OCI-LY1 (cell line): Measurements from ENCODE around the gene BOC.

Experiments
- H2AFZ ChIP-seq: fragments of 200-600 bp; sonication (generic), shearing (Covaris generic); 2 replicates; pipeline ENCODE4 v1.6.0; 2014; ENCODE audit warnings: antibody characterized with exemption, mild to moderate bottlenecking, low read length
- H3F3A ChIP-seq: fragments of 200-600 bp; sonication (generic), shearing (Covaris generic); 2 replicates; pipeline ENCODE4 v1.6.0; 2014; ENCODE audit warnings: mild to moderate bottlenecking, antibody characterized with exemption, low read length, moderate library complexity; ENCODE audit not compliant: insufficient read depth
- H3K27ac ChIP-seq: fragments of 200-600 bp; sonication (generic); 2 replicates; pipeline ENCODE4 v1.5.1; 2014; ENCODE audit warnings: low read length, mixed run types, mild to moderate bottlenecking, low read depth; ENCODE audit not compliant: poor library complexity, severe bottlenecking
- H3K27me3 ChIP-seq: fragments of 200-600 bp; sonication (generic); 2 replicates; pipeline ENCODE4 v1.6.0; 2014; ENCODE audit warnings: antibody characterized with exemption, mild to moderate bottlenecking, low read length, moderate library complexity; ENCODE audit not compliant: insufficient read depth
- H3K36me3 ChIP-seq: fragments of 200-600 bp; sonication (generic); 2 replicates; pipeline ENCODE4 v1.6.1; 2014; ENCODE audit warnings: mild to moderate bottlenecking, antibody characterized with exemption, low read length, moderate library complexity, mixed read lengths; ENCODE audit not compliant: insufficient read depth
- H3K4me1 ChIP-seq: fragments of 200-600 bp; sonication (generic); 2 replicates; pipeline ENCODE4 v1.5.1; 2014; ENCODE audit warnings: mild to moderate bottlenecking, low read length, moderate library complexity; ENCODE audit not compliant: insufficient read depth, severe bottlenecking
- H3K4me2 ChIP-seq: fragments of 200-600 bp; sonication (generic), shearing (Covaris generic); 2 replicates; pipeline ENCODE4 v1.6.1; 2014; ENCODE audit warnings: low read length
- H3K4me3 ChIP-seq: fragments of 200-600 bp; sonication (generic); 2 replicates; pipeline ENCODE4 v1.5.1; 2014; ENCODE audit warnings: low read length, low read depth, mild to moderate bottlenecking, mixed read lengths; ENCODE audit not compliant: poor library complexity, severe bottlenecking
- H3K79me2 ChIP-seq: fragments of 200-600 bp; shearing (Covaris generic); 2 replicates; pipeline ENCODE4 v1.6.1; 2016; ENCODE audit warnings: mixed run types, low read length, mixed read lengths; ENCODE audit not compliant: insufficient read depth
- H3K9ac ChIP-seq: fragments of 200-600 bp; sonication (generic), shearing (Covaris generic); 2 replicates; pipeline ENCODE4 v1.6.1; 2014; ENCODE audit warnings: mild to moderate bottlenecking, low read length, mixed read lengths
- H3K9me2 ChIP-seq: fragments of 200-600 bp; sonication (generic), shearing (Covaris generic); 2 replicates; pipeline ENCODE4 v1.6.1; 2014; ENCODE audit warnings: low read depth, mild to moderate bottlenecking, low read length, mixed read lengths
- H3K9me3 ChIP-seq: fragments of 200-600 bp; shearing (Covaris generic); 2 replicates; pipeline ENCODE4 v1.6.1; 2014; ENCODE audit warnings: low read length, mixed read lengths
- H4K20me1 ChIP-seq: fragments of 200-600 bp; sonication (generic), shearing (Covaris generic); 2 replicates; pipeline ENCODE4 v1.6.0; 2016; ENCODE audit warnings: mild to moderate bottlenecking, low read length; ENCODE audit not compliant: insufficient read depth
- EZH2 ChIP-seq: fragments of 200-600 bp; sonication (generic), shearing (Covaris generic); IDR thresholded peaks from 2 replicates; pipeline ENCODE4 v1.8.0; 2017; ENCODE audit warnings: borderline replicate concordance, mixed run types, mild to moderate bottlenecking, antibody characterized with exemption, low read length, moderate library complexity, mixed read lengths
- TF ChIP-seq, protein P1 (sequence below): fragments of 200-600 bp; sonication (generic), shearing (Covaris generic); IDR thresholded peaks from 2 replicates; pipeline ENCODE4 v1.5.1; 2017; ENCODE audit warnings: mild to moderate bottlenecking, antibody characterized with exemption, low read length, moderate library complexity, mixed read lengths

BOC gene

DNA sequence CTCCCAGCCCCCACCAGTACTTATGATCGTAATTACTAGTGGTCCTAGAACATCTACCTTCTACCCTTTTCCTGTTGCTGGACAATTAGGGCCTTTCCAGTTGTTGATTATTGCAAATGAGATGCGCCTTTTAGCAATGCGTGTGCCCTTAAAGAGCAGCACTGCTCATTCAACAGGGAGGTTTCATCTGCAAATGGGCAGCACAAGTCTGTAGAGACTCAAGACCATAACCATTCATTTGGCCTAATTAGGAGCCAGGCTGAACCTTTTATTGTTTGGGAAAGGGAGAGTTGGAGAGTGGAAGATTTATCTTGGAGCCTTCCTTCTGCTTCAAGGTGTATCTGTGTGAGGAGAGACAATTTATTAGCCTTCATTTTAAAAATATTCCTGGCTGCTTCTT lies 42.3 kb downstream of the BOC start:
- H3K9me2 ChIP-seq, result no peaks in the 10 kb centered on the region
- H4K20me1 ChIP-seq, result no peaks in the 10 kb centered on the region
- no peaks in the 10 kb centered on the region for H3K9me3 ChIP-seq
- H3K79me2 ChIP-seq, result no peaks in the 10 kb centered on the region
- H3K27ac ChIP-seq, result no peak overlapping the region
- no peaks in the 10 kb centered on the region for H3K4me1 ChIP-seq
- no peaks in the 10 kb centered on the region for H3K27me3 ChIP-seq
- H3F3A ChIP-seq, result no peaks in the 10 kb centered on the region
- H2AFZ ChIP-seq, result no peak overlapping the region
- TF ChIP-seq EZH2, result no peak
- TF ChIP-seq, protein P1, sequence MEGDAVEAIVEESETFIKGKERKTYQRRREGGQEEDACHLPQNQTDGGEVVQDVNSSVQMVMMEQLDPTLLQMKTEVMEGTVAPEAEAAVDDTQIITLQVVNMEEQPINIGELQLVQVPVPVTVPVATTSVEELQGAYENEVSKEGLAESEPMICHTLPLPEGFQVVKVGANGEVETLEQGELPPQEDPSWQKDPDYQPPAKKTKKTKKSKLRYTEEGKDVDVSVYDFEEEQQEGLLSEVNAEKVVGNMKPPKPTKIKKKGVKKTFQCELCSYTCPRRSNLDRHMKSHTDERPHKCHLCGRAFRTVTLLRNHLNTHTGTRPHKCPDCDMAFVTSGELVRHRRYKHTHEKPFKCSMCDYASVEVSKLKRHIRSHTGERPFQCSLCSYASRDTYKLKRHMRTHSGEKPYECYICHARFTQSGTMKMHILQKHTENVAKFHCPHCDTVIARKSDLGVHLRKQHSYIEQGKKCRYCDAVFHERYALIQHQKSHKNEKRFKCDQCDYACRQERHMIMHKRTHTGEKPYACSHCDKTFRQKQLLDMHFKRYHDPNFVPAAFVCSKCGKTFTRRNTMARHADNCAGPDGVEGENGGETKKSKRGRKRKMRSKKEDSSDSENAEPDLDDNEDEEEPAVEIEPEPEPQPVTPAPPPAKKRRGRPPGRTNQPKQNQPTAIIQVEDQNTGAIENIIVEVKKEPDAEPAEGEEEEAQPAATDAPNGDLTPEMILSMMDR, result no peak
- no peak overlapping the region for H3K9ac ChIP-seq
- H3K4me2 ChIP-seq, result no peak overlapping the region
- H3K36me3 ChIP-seq, result no peaks in the 10 kb centered on the region
- no peak overlapping the region for H3K4me3 ChIP-seq

DNA sequence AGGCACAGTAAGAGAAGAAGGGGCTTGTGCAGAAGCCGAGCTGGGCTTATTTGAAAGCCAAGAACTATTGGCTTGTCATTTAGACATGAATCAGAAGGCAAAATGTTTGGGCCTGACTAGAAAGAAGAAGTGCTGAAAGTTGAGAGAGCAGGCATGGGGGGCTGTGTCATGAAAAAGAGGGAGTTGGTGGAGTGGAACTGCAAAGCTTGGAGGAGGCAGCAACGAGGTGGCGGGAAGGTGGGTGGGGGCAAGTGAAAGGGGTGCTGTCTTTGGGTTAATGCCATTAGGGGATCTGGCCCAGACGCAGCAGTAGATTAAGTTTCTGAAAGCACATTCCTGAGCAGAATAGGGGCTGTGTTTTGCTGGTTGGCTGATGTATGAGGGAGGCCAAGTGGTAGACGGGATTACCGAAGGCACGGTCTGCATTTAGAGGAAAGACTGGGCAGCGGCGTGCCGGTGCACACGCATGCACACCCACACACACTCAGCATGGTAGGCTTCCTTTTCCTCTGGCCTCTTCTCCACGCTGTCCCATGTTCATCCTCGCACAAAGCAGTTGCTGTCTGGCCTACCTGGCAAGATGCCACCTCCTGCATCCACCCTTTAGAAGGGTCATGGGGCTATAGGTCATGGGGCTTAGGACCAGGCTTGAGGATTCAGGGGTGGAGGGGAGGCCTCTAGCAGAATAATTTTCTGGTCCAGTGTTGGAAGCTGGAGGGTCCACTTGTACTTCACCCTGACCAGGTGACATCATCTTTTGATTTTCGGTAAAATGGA lies 43.0 kb downstream of the BOC start:
- no peaks in the 10 kb centered on the region for H3F3A ChIP-seq
- TF ChIP-seq EZH2, result no peak

DNA sequence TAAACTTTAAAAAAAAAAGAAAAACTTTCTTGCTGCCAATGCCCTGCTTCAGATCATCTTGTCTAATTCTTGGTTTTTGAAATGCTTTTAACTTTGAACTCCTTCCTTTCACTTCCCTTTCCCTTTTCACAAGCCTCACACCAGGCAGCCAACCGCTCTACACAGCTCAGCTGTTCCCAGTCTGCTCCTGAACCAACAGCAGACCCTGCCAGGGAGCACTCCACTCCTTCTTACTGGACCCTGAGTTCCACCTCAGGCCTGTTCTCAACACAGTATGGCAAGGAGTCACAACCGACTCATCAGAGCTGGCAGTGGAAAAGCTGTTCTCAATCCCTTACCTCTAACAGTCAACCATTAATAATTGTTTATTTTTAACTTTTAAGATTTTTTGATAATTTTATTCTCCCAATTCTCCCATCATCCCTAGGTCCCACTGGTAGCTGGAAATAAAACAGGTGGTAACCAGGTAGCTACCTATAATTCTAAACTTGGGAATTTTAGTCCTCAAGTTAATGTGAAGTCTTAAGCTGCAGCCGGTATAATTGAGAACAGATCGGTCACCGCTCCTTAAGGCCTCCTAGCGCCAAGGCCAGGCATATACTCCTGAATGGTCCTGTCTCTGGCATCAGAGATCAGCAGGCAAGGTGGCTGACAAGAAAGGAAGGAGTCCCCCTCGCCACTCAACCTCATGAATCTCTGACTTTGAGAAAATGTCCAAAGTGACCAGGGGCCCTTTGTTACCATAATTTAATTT lies 43.9 kb downstream of the BOC start:
- Histone ChIP-seq H3K9ac (no peak overlapping the region), H3K4me3 (no peak overlapping the region), H3K4me2 (no peak overlapping the region), H2AFZ (no peak overlapping the region), H3K9me3 (no peaks in the 10 kb centered on the region), H3K27ac (no peak overlapping the region), H3K27me3 (no peaks in the 10 kb centered on the region), H4K20me1 (no peaks in the 10 kb centered on the region), H3K4me1 (no peaks in the 10 kb centered on the region), H3F3A (no peaks in the 10 kb centered on the region), H3K36me3 (no peaks in the 10 kb centered on the region), H3K9me2 (no peaks in the 10 kb centered on the region), H3K79me2 (no peaks in the 10 kb centered on the region)
- TF ChIP-seq EZH2, result no peak

More for the DNA sequence above, 43.0 kb downstream of the BOC start:
- H2AFZ ChIP-seq, result no peak overlapping the region
- no peaks in the 10 kb centered on the region for H3K4me1 ChIP-seq
- no peak overlapping the region for H3K9ac ChIP-seq
- no peaks in the 10 kb centered on the region for H4K20me1 ChIP-seq
- H3K4me3 ChIP-seq, result no peak overlapping the region
- H3K27ac ChIP-seq, result no peak overlapping the region
- no peaks in the 10 kb centered on the region for H3K27me3 ChIP-seq
- no peaks in the 10 kb centered on the region for H3K36me3 ChIP-seq
- no peaks in the 10 kb centered on the region for H3K79me2 ChIP-seq
- H3K4me2 ChIP-seq, result no peak overlapping the region
- H3K9me3 ChIP-seq, result no peaks in the 10 kb centered on the region
- H3K9me2 ChIP-seq, result no peaks in the 10 kb centered on the region

GRCh38 chr3:113255854-113256615 lies 44.7 kb downstream of the BOC start:
- no peaks in the 10 kb centered on the region for H3K9me3 ChIP-seq
- H3F3A ChIP-seq, result no peaks in the 10 kb centered on the region
- H2AFZ ChIP-seq, result no peak overlapping the region
- no peaks in the 10 kb centered on the region for H3K9me2 ChIP-seq
- H3K4me2 ChIP-seq, result no peak overlapping the region
- no peaks in the 10 kb centered on the region for H4K20me1 ChIP-seq
- no peak overlapping the region for H3K9ac ChIP-seq
- H3K4me3 ChIP-seq, result no peak overlapping the region
- TF ChIP-seq, protein P1, result no peak
- TF ChIP-seq EZH2, result no peak
- H3K36me3 ChIP-seq, result no peaks in the 10 kb centered on the region
- H3K4me1 ChIP-seq, result no peaks in the 10 kb centered on the region
- H3K79me2 ChIP-seq, result no peaks in the 10 kb centered on the region
- no peaks in the 10 kb centered on the region for H3K27me3 ChIP-seq
- no peak overlapping the region for H3K27ac ChIP-seq
